Lower leg skin (tissue), 3 donors: ENCODE measurements around the gene GFOD2.

Source experiments
- CTCF ChIP-seq, 3 donors: fragments of 450-650 bp; IDR thresholded peaks; one replicate each; pipeline ENCODE4 v1.5.1; 2016; ENCODE audit warnings: antibody characterized with exemption in 3 of 3, mild to moderate bottlenecking in 3 of 3, moderate library complexity in 2 of 3
- POLR2A ChIP-seq, 2 donors: fragments of 450-650 bp; IDR thresholded peaks; one replicate each; pipeline ENCODE4 v1.6.1; 2016 to 2017; ENCODE audit warnings: antibody characterized with exemption in 2 of 2, mild to moderate bottlenecking in 1 of 2, moderate library complexity in 1 of 2

- TF ChIP-seq CTCF (IDR thresholded peaks at IDR 0.05) (no peak), POLR2A (IDR thresholded peaks at IDR 0.05) (no peak)
Measured at GRCh38 chr16:67666032-67666551, 53.0 kb downstream of the GFOD2 start.
